Smooth muscle cell (in vitro differentiated cells): Measurements from ENCODE around the gene LBX1. TPM values are rescaled to one million over a fixed set of nuclear protein-coding genes. Genes with fewer than 3 reads are reported as not detected.

Source experiments
- DNase-seq: peaks from one replicate; lab custom pipeline; 2025; ENCODE audit not compliant: unreplicated experiment; lab: John Stamatoyannopoulos, UW
- H2AFZ ChIP-seq: fragments of 200-600 bp; sonication (generic); 2 replicates; pipeline ENCODE4 v1.6.0; 2016; ENCODE audit warnings: antibody characterized with exemption, low read depth, mild to moderate bottlenecking
- H3F3A ChIP-seq: fragments of 200-600 bp; sonication (generic); 2 replicates; pipeline ENCODE4 v1.6.0; 2017; ENCODE audit warnings: antibody characterized with exemption, low read depth
- H3K27ac ChIP-seq: fragments of 200-600 bp; sonication (generic); 2 replicates; pipeline ENCODE4 v1.5.1; 2016; ENCODE audit warnings: low read depth, mild to moderate bottlenecking
- H3K27me3 ChIP-seq: fragments of 200-600 bp; sonication (generic); 2 replicates; pipeline ENCODE4 v1.6.1; 2016; ENCODE audit warnings: low read depth, mild to moderate bottlenecking
- H3K36me3 ChIP-seq: fragments of 200-600 bp; sonication (generic); 2 replicates; pipeline ENCODE4 v1.5.1; 2016; ENCODE audit warnings: low read depth
- H3K4me1 ChIP-seq: fragments of 200-600 bp; sonication (generic); 2 replicates; pipeline ENCODE4 v1.5.1; 2016; ENCODE audit warnings: low read depth
- H3K4me2 ChIP-seq: fragments of 200-600 bp; sonication (generic); 2 replicates; pipeline ENCODE4 v1.6.0; 2016; ENCODE audit warnings: mild to moderate bottlenecking
- H3K4me3 ChIP-seq: fragments of 200-600 bp; sonication (generic); 2 replicates; pipeline ENCODE4 v1.5.1; 2016; ENCODE audit warnings: mild to moderate bottlenecking
- H3K79me2 ChIP-seq: fragments of 200-600 bp; sonication (generic); 2 replicates; pipeline ENCODE4 v1.6.0; 2016; ENCODE audit warnings: low read depth, mild to moderate bottlenecking
- H3K9ac ChIP-seq: fragments of 200-600 bp; sonication (generic); 2 replicates; pipeline ENCODE4 v1.6.0; 2016; ENCODE audit warnings: low read depth
- H3K9me3 ChIP-seq: fragments of 200-600 bp; sonication (generic); replicated peaks from 2 replicates; pipeline ENCODE4 v1.5.1; 2016; ENCODE audit warnings: low read depth
- H4K20me1 ChIP-seq: fragments of 200-600 bp; sonication (generic); 2 replicates; pipeline ENCODE4 v1.6.0; 2016; ENCODE audit warnings: low read depth
- WGBS: methylation state at CpG from one replicate; pipeline ENCODE4 v1.1.7; 2016; ENCODE audit warnings: low lambda C conversion rate; 5-methylcytosine and 5-hydroxymethylcytosine counted together
- polyA plus RNA-seq: library from polyadenylated mRNA; unstranded; fragments of >200 nt; fragmentation: Nextera tagmentation; extraction: Ambion mirVana; gene quantifications from 2 replicates; pipeline ENCODE4 v1.2.1, GENCODE V29; 2016
- total RNA-seq: library from RNA; depleted of rRNA; stranded (reverse); fragments of >200 nt; gene quantifications from 2 replicates; pipeline ENCODE4 v1.2.3, GENCODE V29; 2014
- TF ChIP-seq, protein P1 (sequence below): fragments of 200-600 bp; sonication (generic); IDR thresholded peaks from 2 replicates; pipeline ENCODE4 v1.5.1; 2017; ENCODE audit warnings: borderline replicate concordance, mild to moderate bottlenecking, antibody characterized with exemption; ENCODE audit not compliant: insufficient read depth, poor library complexity, severe bottlenecking

Gene LBX1
- total and polyA plus RNA-seq, 2 experiments from 2014 or later: not detected

DNA sequence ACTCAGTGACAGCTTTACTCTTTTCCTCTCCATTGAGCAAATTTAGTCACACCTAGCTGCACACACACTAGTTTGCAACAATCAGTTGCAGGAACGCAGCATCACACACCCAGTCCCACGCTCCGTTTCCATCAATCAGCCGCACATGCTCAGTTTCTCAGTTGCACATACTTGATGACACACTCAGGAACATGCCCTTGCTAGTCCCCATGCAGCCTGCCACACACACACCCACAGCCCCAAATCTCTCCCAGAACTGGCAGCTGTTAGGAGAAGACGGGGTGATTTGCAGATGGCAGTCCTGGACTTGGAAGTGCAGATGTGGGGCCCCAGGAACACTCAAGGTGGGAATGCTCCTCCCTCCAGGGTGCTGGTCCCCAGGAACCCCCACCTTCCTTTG, 7.7 kb downstream of the LBX1 start:
- Histone ChIP-seq H3K9ac (no peak overlapping the region), H3K4me3 (no peak overlapping the region), H3K27me3 (peaks cover 100% of the 10 kb centered on the region), H3K79me2 (no peaks in the 10 kb centered on the region), H3F3A (no peaks in the 10 kb centered on the region), H3K27ac (no peak overlapping the region), H3K36me3 (no peaks in the 10 kb centered on the region), H4K20me1 (no peaks in the 10 kb centered on the region), H3K9me3 (no peaks in the 10 kb centered on the region), H3K4me2 (no peak overlapping the region), H2AFZ (no peak overlapping the region), H3K4me1 (peaks cover 15% of the 10 kb centered on the region)
- DNase-seq: no peak
- WGBS: 38% methylated on average over 5 of the region's 5 CpGs
- TF ChIP-seq, protein P1, sequence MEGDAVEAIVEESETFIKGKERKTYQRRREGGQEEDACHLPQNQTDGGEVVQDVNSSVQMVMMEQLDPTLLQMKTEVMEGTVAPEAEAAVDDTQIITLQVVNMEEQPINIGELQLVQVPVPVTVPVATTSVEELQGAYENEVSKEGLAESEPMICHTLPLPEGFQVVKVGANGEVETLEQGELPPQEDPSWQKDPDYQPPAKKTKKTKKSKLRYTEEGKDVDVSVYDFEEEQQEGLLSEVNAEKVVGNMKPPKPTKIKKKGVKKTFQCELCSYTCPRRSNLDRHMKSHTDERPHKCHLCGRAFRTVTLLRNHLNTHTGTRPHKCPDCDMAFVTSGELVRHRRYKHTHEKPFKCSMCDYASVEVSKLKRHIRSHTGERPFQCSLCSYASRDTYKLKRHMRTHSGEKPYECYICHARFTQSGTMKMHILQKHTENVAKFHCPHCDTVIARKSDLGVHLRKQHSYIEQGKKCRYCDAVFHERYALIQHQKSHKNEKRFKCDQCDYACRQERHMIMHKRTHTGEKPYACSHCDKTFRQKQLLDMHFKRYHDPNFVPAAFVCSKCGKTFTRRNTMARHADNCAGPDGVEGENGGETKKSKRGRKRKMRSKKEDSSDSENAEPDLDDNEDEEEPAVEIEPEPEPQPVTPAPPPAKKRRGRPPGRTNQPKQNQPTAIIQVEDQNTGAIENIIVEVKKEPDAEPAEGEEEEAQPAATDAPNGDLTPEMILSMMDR: no peak

DNA sequence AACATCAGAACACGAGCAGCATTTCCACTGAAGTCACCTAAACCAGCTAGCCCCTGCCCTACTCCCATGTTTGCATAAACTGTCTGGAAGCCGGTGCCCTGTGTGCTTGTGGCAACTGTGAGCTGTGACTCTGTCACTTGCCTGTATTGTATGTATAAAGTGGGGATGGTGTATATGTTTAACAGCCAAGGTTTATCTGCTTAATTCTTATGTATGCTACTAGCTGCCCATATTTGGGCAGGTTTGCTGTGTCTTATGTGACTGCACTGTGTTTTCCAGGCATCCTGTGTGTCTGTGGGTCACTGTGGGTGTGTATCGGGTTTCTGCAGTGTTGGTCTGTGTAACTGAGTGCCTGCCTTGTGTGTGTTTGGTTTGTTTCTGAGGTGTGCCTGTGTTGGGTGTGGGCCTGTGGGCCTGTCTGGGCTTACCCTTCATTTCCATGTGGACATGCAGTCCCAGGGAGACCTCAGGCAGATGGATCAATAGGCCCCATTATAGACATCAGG, 9.3 kb downstream of the LBX1 start:
- no peak for DNase-seq
- Histone ChIP-seq H4K20me1 (no peaks in the 10 kb centered on the region), H3K79me2 (no peaks in the 10 kb centered on the region), H3K36me3 (no peaks in the 10 kb centered on the region), H3K27me3 (peaks cover 100% of the 10 kb centered on the region), H3K4me1 (peaks cover 22% of the 10 kb centered on the region), H2AFZ (no peak overlapping the region), H3F3A (no peaks in the 10 kb centered on the region), H3K9me3 (no peaks in the 10 kb centered on the region), H3K27ac (no peak overlapping the region), H3K4me2 (no peak overlapping the region), H3K4me3 (no peak overlapping the region), H3K9ac (no peak overlapping the region)
- TF ChIP-seq, protein P1: no peak
- 59% methylated on average over 3 of the region's 3 CpGs for WGBS

DNA sequence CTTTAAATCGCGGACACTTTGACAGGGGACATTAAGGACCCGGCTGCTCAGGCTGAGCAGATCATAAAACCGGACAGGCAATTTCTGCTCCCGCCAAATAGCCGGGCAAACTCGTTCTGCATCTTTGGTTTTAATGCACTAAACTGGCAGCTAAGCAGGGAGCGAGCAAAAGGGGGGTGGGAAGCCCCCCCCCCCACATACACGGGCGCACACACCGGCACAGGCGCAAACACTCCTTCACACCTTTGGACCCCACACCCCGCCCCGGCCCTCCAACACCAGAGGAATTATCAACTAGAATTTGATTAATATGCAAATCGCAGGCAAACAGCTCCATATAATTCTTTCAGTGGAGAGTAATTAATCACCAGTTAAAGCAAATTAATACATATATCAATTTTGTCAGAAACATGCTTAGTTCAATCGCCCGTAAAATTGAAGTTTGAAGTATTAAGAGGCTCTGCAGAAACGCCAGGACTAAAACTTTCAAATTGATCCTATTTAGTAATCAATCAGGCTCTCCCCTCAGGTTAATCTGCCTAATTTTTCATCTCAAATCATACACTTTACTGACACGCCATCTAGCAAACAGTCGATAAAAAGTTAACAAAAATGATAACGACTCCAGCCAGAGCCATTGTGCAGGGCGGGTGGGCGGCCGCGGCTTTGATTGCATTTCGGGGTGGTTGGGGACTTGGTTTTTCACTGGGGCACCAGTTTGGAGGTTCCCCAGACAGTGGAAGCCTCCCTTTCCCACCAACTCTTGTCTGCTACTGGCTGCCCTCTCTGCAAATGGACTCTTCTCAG, 9.9 kb downstream of the LBX1 start:
- H3K79me2 ChIP-seq: no peaks in the 10 kb centered on the region
- H3K4me2 ChIP-seq: no peak overlapping the region
- TF ChIP-seq, protein P1: no peak
- H2AFZ ChIP-seq: no peak overlapping the region
- no peak overlapping the region for H3K4me3 ChIP-seq
- H3K4me1 ChIP-seq: peaks cover 16% of the 10 kb centered on the region
- H3K27me3 ChIP-seq: peaks cover 100% of the 10 kb centered on the region
- WGBS: 37% methylated on average over 20 of the region's 26 CpGs
- no peak overlapping the region for H3K27ac ChIP-seq
- DNase-seq: no peak
- no peak overlapping the region for H3K9ac ChIP-seq
- no peaks in the 10 kb centered on the region for H3K9me3 ChIP-seq
- no peaks in the 10 kb centered on the region for H3F3A ChIP-seq
- no peaks in the 10 kb centered on the region for H4K20me1 ChIP-seq
- no peaks in the 10 kb centered on the region for H3K36me3 ChIP-seq
